HepG2 (cell line): ENCODE data around the gene DAD1. TPM values are rescaled to one million over a fixed set of nuclear protein-coding genes. Genes with fewer than 3 reads are reported as not detected.

Experiments
- ATAC-seq: fragments of 200-7000 bp; cut with Tn5 transposase; 3 replicates; pipeline ENCODE4 v1.9.1; 2020; ENCODE audit warnings: mild to moderate bottlenecking, moderate library complexity
- BruUV-seq: library from RNA; stranded (reverse); fragments of 400-500 nt; replicated peaks from 2 replicates; lab custom pipeline; 2021; lab: Mats Ljungman, UMichigan
- CTCF ChIA-PET: fragments of 300-600 bp; formaldehyde crosslinking; extraction: SDS; loops from one replicate; lab custom pipeline; 2021; ENCODE audit warnings: low total read pairs, inconsistent platforms, low intra/inter-chr PET ratio; lab: Yijun Ruan, JAX
- POLR2A ChIA-PET: fragments of 350-600 bp; sonication (Branson Sonifier 250); formaldehyde crosslinking; loops from one replicate; lab custom pipeline; 2020; ENCODE audit warnings: antibody characterized with exemption, inconsistent platforms; lab: Yijun Ruan, JAX
- DNase-seq: peaks from one replicate; pipeline ENCODE4 v3.0.0-alpha.2; 2015; ENCODE audit warnings: low spot score
- FAIRE-seq: peaks from 3 replicates; lab custom pipeline; 2011; peaks lifted over from hg19 to GRCh38; lab: Jason Lieb, UNC
- H2AFZ ChIP-seq: one replicate; pipeline ENCODE4 v1.6.1; 2011; ENCODE audit warnings: low read length, inconsistent platforms
- H3K27ac ChIP-seq: fragments of 300-600 bp; 3 replicates; pipeline ENCODE4 v1.8.0; 2011; ENCODE audit warnings: mixed run types, mild to moderate bottlenecking, mixed read lengths, low read length, inconsistent platforms; ENCODE audit not compliant: insufficient read depth; ENCODE audit errors: extremely low read length
- H3K27me3 ChIP-seq, 2 experiments: fragments of 200-600 bp in 1 of 2; 2 replicates in 1 of 2; 3 replicates in 1 of 2; pipeline versions ENCODE4 v1.6.0 to v1.8.0; 2011; ENCODE audit warnings: low read length in 2 of 2, mild to moderate bottlenecking in 2 of 2, moderate library complexity in 2 of 2, inconsistent platforms in 1 of 2; ENCODE audit not compliant: insufficient read depth in 2 of 2, control insufficient read depth in 1 of 2
- H3K36me3 ChIP-seq, 2 experiments: fragments of 200-600 bp in 1 of 2; replicated peaks in 1 of 2; 2 replicates in 1 of 2; 3 replicates in 1 of 2; pipeline versions ENCODE4 v1.5.1 to v1.8.0; 2011; ENCODE audit warnings: low read length in 2 of 2, inconsistent platforms in 1 of 2; ENCODE audit not compliant: insufficient read depth in 2 of 2, control insufficient read depth in 1 of 2
- H3K4me1 ChIP-seq: 2 replicates; pipeline ENCODE4 v1.5.1; 2012; ENCODE audit warnings: low read length, inconsistent platforms; ENCODE audit not compliant: insufficient read depth
- H3K4me2 ChIP-seq: 2 replicates; pipeline ENCODE4 v1.6.0; 2011; ENCODE audit warnings: low read depth, low read length, inconsistent platforms
- H3K4me3 ChIP-seq, 3 experiments: fragments of 200-600 bp in 1 of 3; sonication (generic), shearing (Covaris generic) in 1 of 3; replicated peaks in 1 of 3; 2 replicates each; pipeline ENCODE4 v1.5.1; 2011 to 2016; ENCODE audit warnings: low read length in 3 of 3, inconsistent platforms in 2 of 3, low read depth in 2 of 3, mild to moderate bottlenecking in 2 of 3, control low read depth in 1 of 3, mixed read lengths in 1 of 3; ENCODE audit not compliant: insufficient read depth in 1 of 3
- H3K79me2 ChIP-seq: one replicate; pipeline ENCODE4 v1.6.1; 2011; ENCODE audit warnings: low read length, inconsistent platforms; ENCODE audit not compliant: insufficient read depth
- H3K9ac ChIP-seq: 2 replicates; pipeline ENCODE4 v1.6.0; 2011; ENCODE audit warnings: mild to moderate bottlenecking, low read depth, low read length, inconsistent platforms; ENCODE audit not compliant: insufficient read depth
- H3K9me3 ChIP-seq: 2 replicates; pipeline ENCODE4 v1.5.1; 2012; ENCODE audit warnings: mild to moderate bottlenecking, low read length
- H4K20me1 ChIP-seq: 2 replicates; pipeline ENCODE4 v1.6.0; 2011; ENCODE audit warnings: inconsistent platforms, mild to moderate bottlenecking, low read length, moderate library complexity; ENCODE audit not compliant: insufficient read depth
- ATF7 ChIP-seq, 2 experiments: fragments of 450-650 bp in 1 of 2; sonication (generic) in 1 of 2; formaldehyde crosslinking in 1 of 2; IDR thresholded peaks; 2 replicates each; pipeline versions ENCODE4 v1.4.0 to v1.6.1; 2016 to 2020; ENCODE audit warnings: antibody characterized with exemption in 1 of 2, mild to moderate bottlenecking in 1 of 2, missing genetic modification reagents in 1 of 2
- GATAD2A ChIP-seq: IDR thresholded peaks from 2 replicates; pipeline ENCODE4 v1.6.1; 2016
- HNF4A ChIP-seq: sonication (generic); formaldehyde crosslinking; IDR thresholded peaks from 2 replicates; pipeline ENCODE4 v1.4.0; 2020; ENCODE audit warnings: missing genetic modification reagents
- HNF4G ChIP-seq, 2 experiments: sonication (generic) in 1 of 2; formaldehyde crosslinking in 1 of 2; IDR thresholded peaks; 2 replicates each; pipeline versions ENCODE4 v1.4.0 to v1.6.1; 2011 to 2020; ENCODE audit warnings: borderline replicate concordance in 2 of 2, low read depth in 2 of 2, mild to moderate bottlenecking in 2 of 2, low read length in 1 of 2, missing genetic modification reagents in 1 of 2, moderate library complexity in 1 of 2
- HNRNPLL ChIP-seq: fragments of 200-400 bp; formaldehyde crosslinking; IDR thresholded peaks from 2 replicates; pipeline ENCODE4 v1.6.1; 2017; ENCODE audit warnings: mild to moderate bottlenecking, low read depth, low read length; ENCODE audit not compliant: poor library complexity, severe bottlenecking
- KDM3A ChIP-seq: IDR thresholded peaks from 2 replicates; pipeline ENCODE4 v1.6.1; 2018; ENCODE audit warnings: low read depth, missing compliant biosample characterization
- KIAA2018 ChIP-seq: sonication (generic); formaldehyde crosslinking; IDR thresholded peaks from 2 replicates; pipeline ENCODE4 v1.5.0; 2020; ENCODE audit warnings: mild to moderate bottlenecking, missing genetic modification reagents, borderline replicate concordance
- SPEN ChIP-seq: sonication (generic); formaldehyde crosslinking; IDR thresholded peaks from 2 replicates; pipeline ENCODE4 v1.5.1; 2020; ENCODE audit warnings: low read depth, mild to moderate bottlenecking, missing genetic modification reagents
- SRSF1 ChIP-seq: fragments of 200-400 bp; formaldehyde crosslinking; optimal IDR thresholded peaks from 2 replicates; pipeline ENCODE3; 2017; ENCODE audit warnings: mild to moderate bottlenecking, low read depth, low read length, moderate library complexity
- TERF1 ChIP-seq: sonication (generic); formaldehyde crosslinking; IDR thresholded peaks from 2 replicates; pipeline ENCODE4 v1.8.0; 2022; ENCODE audit warnings: mild to moderate bottlenecking, missing genetic modification reagents, moderate library complexity
- ZNF256 ChIP-seq: sonication (generic); formaldehyde crosslinking; conservative IDR thresholded peaks from 2 replicates; pipeline ENCODE4 v1.4.0; 2020; ENCODE audit warnings: missing genetic modification reagents
- ZNF567 ChIP-seq: sonication (generic); formaldehyde crosslinking; IDR thresholded peaks from 2 replicates; pipeline ENCODE4 v1.8.1; 2023; ENCODE audit warnings: mild to moderate bottlenecking, missing genetic modification reagents, borderline replicate concordance
- ZNF644 ChIP-seq: IDR thresholded peaks from 2 replicates; pipeline ENCODE4 v1.6.1; 2016; ENCODE audit warnings: low read depth
- WGBS: methylation state at CpG from one replicate; pipeline ENCODE4 v1.1.6; 2017; ENCODE audit warnings: low lambda C conversion rate; 5-methylcytosine and 5-hydroxymethylcytosine counted together
- in situ Hi-C: cut with HindIII; loops from 2 replicates; pipeline ENCODE4 v1.10.0; 2017; ENCODE audit warnings: low pct_unique_long_range_greater_than_20kb; ENCODE audit not compliant: extremely low pct_ligation_motif_present
- intact Hi-C: fragments of 100-400 bp; cut with micrococcal nuclease; formaldehyde crosslinking; loops from one replicate; pipeline ENCODE4 v1.10.0; 2022; ENCODE audit not compliant: unreplicated experiment
- polyA plus RNA-seq, 8 experiments: library from polyadenylated mRNA; depleted of rRNA in 3 of 8; stranded (reverse) in 7 of 8; unstranded in 1 of 8; fragments of >200 nt; fragmentation: Illumina TruSeq in 4 of 8; extraction: Trizol in 4 of 8; gene quantifications; 2 replicates each; pipeline versions ENCODE4 v1.2.1 to v1.2.3, GENCODE V29; 2011 to 2016; ENCODE audit warnings: low read depth in 4 of 8, missing spikeins in 1 of 8, mixed read lengths in 1 of 8; ENCODE audit not compliant: insufficient read depth in 1 of 8
- total RNA-seq, 5 experiments: library from RNA; depleted of rRNA; stranded (reverse); fragments of >200 nt; fragmentation: Illumina TruSeq; extraction: Trizol; gene quantifications; 2 replicates each; pipeline ENCODE4 v1.2.3, GENCODE V29; 2016; ENCODE audit warnings: low read depth in 1 of 5
- TF ChIP-seq, protein P1 (sequence below): sonication (generic); formaldehyde crosslinking; IDR thresholded peaks from 2 replicates; pipeline ENCODE4 v1.4.0; 2020; ENCODE audit warnings: missing genetic modification reagents

The DAD1 gene
- total and polyA plus RNA-seq, 2 of the 13 experiments (the other 11 are each of a cell fraction or from before 2014, with no cell fraction given): 558 to 626 TPM

- POLR2A ChIA-PET: no interaction called here
- H3K9ac ChIP-seq: no peak overlapping the region
- H3K4me1 ChIP-seq: peaks cover 9% of the 10 kb centered on the region
- no peaks in the 10 kb centered on the region for H3K79me2 ChIP-seq
- 31% methylated on average over 1 of the region's 1 CpG for WGBS
- no peaks in the 10 kb centered on the region for H3K9me3 ChIP-seq
- H3K36me3 ChIP-seq: no peaks in the 10 kb centered on the region
- no peak overlapping the region for H3K27ac ChIP-seq
- FAIRE-seq (no peak), ATAC-seq (no peak), DNase-seq (no peak)
- H2AFZ ChIP-seq: no peak overlapping the region
- no peak for TF ChIP-seq ZNF256 (CRISPR knock-in tag)
- no peak for TF ChIP-seq SRSF1
- TF ChIP-seq, protein P1, sequence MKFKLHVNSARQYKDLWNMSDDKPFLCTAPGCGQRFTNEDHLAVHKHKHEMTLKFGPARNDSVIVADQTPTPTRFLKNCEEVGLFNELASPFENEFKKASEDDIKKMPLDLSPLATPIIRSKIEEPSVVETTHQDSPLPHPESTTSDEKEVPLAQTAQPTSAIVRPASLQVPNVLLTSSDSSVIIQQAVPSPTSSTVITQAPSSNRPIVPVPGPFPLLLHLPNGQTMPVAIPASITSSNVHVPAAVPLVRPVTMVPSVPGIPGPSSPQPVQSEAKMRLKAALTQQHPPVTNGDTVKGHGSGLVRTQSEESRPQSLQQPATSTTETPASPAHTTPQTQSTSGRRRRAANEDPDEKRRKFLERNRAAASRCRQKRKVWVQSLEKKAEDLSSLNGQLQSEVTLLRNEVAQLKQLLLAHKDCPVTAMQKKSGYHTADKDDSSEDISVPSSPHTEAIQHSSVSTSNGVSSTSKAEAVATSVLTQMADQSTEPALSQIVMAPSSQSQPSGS (CRISPR knock-in tag): no peak
- no peak for TF ChIP-seq KDM3A (CRISPR knock-in tag)
- TF ChIP-seq HNF4A (CRISPR knock-in tag): no peak
- TF ChIP-seq HNF4G (IDR thresholded peaks at IDR 0.05; ENCODE audit: borderline replicate concordance, low read depth, low read length): no peak
- no peak for TF ChIP-seq HNF4G (CRISPR knock-in tag; IDR thresholded peaks at IDR 0.05; ENCODE audit: borderline replicate concordance, low read depth)
- no peak for TF ChIP-seq ZNF644 (CRISPR knock-in tag)
- TF ChIP-seq ZNF567 (CRISPR knock-in tag): no peak
- TF ChIP-seq ATF7 (IDR thresholded peaks at IDR 0.05): no peak
- no peak for TF ChIP-seq ATF7 (CRISPR knock-in tag; IDR thresholded peaks at IDR 0.05)
- no peak for TF ChIP-seq HNRNPLL
- TF ChIP-seq GATAD2A (CRISPR knock-in tag): no peak
- no peak for TF ChIP-seq KIAA2018 (CRISPR knock-in tag)
- no peak for TF ChIP-seq TERF1 (CRISPR knock-in tag)
- TF ChIP-seq SPEN (CRISPR knock-in tag): no peak
- intact Hi-C loops: no loop called here
- no peak overlapping the region for H3K4me3 ChIP-seq
- H3K27me3 ChIP-seq: peaks cover 0 to 20% of the 10 kb centered on the region in 2 experiments; a peak in 1 of 5 replicates
- H3K4me2 ChIP-seq: no peak overlapping the region
- in situ Hi-C loops: no loop called here
- no peaks in the 10 kb centered on the region for H4K20me1 ChIP-seq
- CTCF ChIA-PET: no interaction called here
- BruUV-seq: no TSS peak
Measured at GRCh38 chr14:22522466-22522957, 66.5 kb downstream of the DAD1 start.
